Fibroblast of villous mesenchyme (primary cell): ENCODE data around the gene LRIG2. TPM values are rescaled to one million over a fixed set of nuclear protein-coding genes. Genes with fewer than 3 reads are reported as not detected.

ENCODE experiments used
- DNase-seq: peaks from one replicate; pipeline ENCODE4 v3.0.0-alpha.2; 2010; ENCODE audit warnings: low read depth
- H3K4me3 ChIP-seq: 2 replicates; pipeline ENCODE4 v1.5.1; 2011; ENCODE audit warnings: low read depth, mild to moderate bottlenecking, low read length
- total RNA-seq: library from RNA; depleted of rRNA; stranded (reverse); fragments of >200 nt; gene quantifications from 2 replicates; pipeline ENCODE4 v1.2.3, GENCODE V29; 2012
- TF ChIP-seq, protein P1 (sequence below): IDR thresholded peaks from 2 replicates; pipeline ENCODE4 v1.5.1; 2012; ENCODE audit warnings: low read depth, mild to moderate bottlenecking, low read length; ENCODE audit not compliant: insufficient read depth

Gene LRIG2
- total RNA-seq, 1 donor, result 18.1 TPM

DNA sequence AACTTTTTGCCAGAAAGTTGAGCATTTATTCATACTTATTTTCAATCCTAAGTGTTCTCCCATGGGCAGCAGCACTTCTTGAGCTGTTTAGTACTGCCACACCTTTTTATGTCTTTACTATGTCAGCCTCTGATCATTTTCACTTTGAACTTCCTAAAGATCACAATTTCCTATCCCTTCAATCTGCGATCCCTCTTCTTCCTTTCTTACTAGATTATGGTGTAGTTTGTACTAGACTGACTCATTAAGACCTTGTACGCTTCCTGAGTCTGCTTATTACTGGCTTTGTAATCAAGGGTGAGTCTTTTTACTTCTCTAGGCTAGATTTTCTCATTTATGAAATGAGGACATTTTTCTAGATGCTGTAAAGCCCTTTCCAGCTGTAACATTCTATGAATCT, 55.1 kb downstream of the LRIG2 start:
- TF ChIP-seq, protein P1, sequence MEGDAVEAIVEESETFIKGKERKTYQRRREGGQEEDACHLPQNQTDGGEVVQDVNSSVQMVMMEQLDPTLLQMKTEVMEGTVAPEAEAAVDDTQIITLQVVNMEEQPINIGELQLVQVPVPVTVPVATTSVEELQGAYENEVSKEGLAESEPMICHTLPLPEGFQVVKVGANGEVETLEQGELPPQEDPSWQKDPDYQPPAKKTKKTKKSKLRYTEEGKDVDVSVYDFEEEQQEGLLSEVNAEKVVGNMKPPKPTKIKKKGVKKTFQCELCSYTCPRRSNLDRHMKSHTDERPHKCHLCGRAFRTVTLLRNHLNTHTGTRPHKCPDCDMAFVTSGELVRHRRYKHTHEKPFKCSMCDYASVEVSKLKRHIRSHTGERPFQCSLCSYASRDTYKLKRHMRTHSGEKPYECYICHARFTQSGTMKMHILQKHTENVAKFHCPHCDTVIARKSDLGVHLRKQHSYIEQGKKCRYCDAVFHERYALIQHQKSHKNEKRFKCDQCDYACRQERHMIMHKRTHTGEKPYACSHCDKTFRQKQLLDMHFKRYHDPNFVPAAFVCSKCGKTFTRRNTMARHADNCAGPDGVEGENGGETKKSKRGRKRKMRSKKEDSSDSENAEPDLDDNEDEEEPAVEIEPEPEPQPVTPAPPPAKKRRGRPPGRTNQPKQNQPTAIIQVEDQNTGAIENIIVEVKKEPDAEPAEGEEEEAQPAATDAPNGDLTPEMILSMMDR, result no peak
- no peak for DNase-seq
- H3K4me3 ChIP-seq, result no peak overlapping the region

DNA sequence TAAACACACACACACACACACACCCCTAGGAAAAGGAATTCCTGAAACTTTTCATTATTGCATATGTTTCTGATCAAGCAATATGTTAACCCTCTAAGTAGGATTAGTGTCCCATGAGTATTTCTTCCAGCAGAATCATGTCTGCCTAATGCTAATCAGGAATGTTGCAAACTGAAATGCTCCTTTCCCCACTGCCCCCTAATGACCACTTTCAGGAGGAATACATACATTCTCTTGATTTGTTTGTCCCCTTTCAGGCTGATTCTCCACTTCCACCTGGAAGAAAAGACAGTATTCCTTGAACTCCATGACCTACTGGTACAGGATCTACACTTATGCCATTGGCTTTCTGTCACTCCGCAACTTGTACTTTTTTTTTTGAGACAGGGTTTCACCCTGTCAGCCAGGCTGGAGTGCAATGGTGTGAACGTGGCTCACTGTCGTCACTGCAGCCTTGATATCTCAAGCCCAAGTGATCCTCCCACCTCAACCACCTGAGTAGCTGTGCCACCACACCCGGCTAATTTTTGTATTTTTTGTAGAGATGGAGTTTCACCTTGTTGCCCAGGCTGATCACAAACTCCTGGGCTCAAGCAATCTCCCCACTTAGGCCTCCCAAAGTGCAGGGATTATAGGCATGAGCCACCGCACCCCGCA, 56.7 kb downstream of the LRIG2 start:
- no peak overlapping the region for H3K4me3 ChIP-seq
- TF ChIP-seq, protein P1, result no peak
- DNase-seq, result no peak

DNA sequence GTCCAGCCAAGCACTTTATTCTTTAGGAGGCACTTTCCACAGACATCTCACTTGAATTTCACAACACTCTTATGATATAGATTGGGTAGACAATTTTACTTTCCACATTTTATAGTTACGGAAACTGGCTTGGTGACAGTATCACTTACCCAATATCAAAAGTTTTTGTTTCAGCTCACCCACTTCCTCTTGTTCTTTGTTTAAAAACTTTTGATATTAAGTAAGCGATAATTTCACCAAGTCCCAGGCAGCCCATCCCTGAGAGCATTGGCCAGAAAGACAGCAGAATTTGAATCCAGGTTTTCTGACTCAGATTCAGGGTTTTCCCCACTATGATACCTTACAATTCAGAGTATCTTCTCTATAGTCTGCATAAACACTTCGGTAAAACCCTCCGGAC, 60.0 kb downstream of the LRIG2 start:
- DNase-seq, result no peak
- H3K4me3 ChIP-seq, result no peak overlapping the region
- TF ChIP-seq, protein P1, result no peak

DNA sequence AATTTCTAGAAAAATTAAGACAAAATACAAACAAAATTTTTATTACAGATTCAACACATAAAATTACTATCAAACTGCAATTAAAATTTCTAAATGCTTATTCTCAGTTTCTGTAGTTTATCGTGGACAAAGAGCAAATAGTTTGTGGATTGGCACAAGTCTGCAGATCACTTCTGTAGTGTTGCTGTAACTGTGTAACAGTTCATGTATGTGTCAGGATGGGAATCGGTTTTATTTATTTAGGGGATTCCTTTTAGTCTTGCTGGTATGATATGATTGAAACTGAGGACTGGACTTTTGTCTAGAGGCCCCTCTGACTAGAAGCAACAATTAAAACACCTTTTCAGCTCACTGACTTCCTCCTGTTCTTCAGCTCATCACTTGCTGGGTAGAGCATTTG, 60.8 kb downstream of the LRIG2 start:
- H3K4me3 ChIP-seq, result no peak overlapping the region
- no peak for DNase-seq
- TF ChIP-seq, protein P1, result no peak

DNA sequence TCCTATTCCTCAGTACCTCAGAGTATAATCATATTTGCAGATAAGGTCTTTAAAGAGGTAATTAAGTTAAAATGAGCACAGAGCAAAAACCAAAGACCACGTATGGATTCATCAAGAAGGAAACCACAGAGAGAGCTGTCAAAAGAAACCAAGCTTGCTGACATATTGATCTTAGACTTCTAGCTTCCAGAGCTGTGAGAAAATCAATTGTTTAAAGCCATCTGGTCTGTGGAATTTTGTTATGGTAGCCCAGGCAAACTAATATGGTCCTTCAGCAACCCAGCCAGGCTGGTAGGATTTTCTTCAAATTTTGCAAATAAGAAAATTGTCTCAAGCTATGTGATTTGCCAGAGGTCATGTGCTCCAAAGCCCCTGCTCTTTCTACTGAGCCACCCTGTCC, 62.5 kb downstream of the LRIG2 start:
- TF ChIP-seq, protein P1, result no peak
- no peak overlapping the region for H3K4me3 ChIP-seq
- DNase-seq, result no peak

DNA sequence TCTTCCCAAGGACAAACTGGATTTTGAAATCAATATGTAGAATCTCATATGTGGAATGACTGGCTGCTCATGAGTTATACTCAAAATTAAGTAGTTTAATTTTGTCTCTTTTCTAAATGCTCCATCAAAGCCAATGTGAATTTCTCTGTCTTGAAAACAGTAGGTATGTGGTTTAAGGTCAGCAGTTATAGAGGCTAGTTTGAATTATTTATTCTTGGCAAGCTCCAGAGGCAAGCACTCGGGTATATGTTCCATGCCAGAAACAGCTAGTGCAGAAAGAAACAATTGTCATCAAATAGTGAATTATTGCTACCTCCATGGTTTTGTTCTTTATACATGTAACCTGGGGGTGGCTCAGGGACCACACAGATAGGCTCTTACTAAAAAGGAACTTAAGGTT, 63.5 kb downstream of the LRIG2 start:
- no peak for DNase-seq

More for the DNA sequence above, 63.5 kb downstream of the LRIG2 start:
- H3K4me3 ChIP-seq, result no peak overlapping the region
- TF ChIP-seq, protein P1, result no peak
